ENCODE data around the gene CPEB4.

The CPEB4 gene

DNA sequence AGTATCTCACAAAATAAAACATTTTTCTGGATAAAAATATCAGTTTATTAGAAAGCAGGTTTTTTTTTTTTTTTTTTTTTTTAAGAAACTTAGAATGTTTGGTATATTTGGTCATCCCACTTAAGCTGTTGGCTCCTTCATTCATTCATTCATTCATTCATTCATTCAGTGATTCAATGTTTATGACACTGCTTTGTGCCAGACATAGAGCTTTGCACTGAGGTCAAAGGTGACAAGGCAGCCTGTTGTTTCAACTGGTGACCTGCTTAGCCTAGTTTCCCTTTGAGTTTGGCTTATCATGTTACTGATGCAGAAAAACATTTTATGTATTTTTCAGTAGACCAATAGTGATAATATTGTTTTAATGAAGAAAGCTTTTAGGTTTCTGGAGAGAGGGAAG, 23.5 kb downstream of the CPEB4 start:
- TF ChIP-seq, protein P1, sequence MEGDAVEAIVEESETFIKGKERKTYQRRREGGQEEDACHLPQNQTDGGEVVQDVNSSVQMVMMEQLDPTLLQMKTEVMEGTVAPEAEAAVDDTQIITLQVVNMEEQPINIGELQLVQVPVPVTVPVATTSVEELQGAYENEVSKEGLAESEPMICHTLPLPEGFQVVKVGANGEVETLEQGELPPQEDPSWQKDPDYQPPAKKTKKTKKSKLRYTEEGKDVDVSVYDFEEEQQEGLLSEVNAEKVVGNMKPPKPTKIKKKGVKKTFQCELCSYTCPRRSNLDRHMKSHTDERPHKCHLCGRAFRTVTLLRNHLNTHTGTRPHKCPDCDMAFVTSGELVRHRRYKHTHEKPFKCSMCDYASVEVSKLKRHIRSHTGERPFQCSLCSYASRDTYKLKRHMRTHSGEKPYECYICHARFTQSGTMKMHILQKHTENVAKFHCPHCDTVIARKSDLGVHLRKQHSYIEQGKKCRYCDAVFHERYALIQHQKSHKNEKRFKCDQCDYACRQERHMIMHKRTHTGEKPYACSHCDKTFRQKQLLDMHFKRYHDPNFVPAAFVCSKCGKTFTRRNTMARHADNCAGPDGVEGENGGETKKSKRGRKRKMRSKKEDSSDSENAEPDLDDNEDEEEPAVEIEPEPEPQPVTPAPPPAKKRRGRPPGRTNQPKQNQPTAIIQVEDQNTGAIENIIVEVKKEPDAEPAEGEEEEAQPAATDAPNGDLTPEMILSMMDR (IDR thresholded peaks at IDR 0.05; ENCODE audit: control insufficient read depth, insufficient read depth, low read depth, low read length, missing control alignments): no peak
- DNase-seq (ENCODE audit: low read depth): no peak
- H3K4me3 ChIP-seq (ENCODE audit: control insufficient read depth, low read depth, low read length): no peak overlapping the region

DNA sequence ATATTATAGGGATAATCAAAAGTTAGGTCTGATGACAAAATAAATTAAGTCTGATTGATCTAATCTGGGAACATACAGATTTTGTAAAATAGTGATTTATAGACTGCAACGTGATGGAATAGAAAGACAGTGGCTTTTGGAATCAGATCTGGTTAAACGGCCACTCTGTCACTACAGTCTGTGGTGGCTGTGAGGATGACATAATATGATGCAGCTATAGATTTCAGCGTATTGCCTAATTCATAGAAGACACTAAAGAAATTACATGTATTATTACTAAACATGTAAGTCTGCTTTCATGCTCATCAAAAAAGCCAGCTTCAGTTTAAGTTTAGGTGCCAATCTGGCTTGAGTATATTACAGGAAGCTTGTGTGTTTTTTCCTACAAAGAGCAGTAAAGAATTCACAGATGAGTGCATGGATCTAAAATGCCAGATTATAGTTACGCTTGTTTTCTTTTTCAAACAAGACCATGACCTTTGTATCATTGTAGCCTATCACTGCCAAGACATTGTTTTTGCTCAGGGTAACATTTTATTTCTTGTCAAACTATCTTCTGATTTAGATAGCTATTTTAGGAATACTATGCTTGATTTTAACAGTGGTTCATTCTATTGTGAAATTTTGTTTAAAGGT, 25.7 kb downstream of the CPEB4 start:
- no peak for DNase-seq (ENCODE audit: low read depth)

DNA sequence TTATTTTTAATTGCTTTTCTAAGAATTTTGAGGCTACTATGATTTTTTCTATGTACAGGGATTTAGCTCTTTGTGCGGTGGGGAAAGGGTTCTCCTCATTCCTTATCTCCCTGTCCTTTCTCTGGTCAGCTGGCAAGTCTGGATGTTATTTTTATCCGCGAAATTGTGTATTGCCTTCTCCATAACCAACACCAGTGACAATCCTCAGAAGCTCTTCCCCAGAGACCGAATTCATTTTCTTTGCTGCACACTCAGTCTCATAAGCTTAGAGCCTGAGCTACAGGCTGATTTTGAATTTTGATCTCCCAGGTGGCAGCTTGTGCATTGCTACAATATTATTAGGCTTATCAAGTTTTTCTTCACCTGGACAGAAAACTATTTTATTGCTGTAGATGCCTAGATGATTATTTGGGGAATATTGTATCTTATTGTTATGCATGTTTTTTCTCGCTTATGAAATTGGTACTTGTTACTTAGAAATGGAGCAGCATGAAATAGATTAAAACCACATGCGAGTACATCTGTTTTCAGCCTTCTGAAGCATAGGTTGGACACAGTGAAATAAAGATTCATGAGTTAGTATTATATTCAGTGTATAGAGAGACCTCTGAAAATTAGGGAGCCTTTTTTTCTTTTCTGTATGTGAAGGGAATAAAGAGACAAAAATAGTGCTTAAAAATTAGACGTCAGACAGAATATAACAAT, 27.3 kb downstream of the CPEB4 start:
- no peak overlapping the region for H3K4me3 ChIP-seq (ENCODE audit: control insufficient read depth, low read depth, low read length)
- no peak for DNase-seq (ENCODE audit: low read depth)
- TF ChIP-seq, protein P1 (IDR thresholded peaks at IDR 0.05; ENCODE audit: control insufficient read depth, insufficient read depth, low read depth, low read length, missing control alignments): no peak

More for the DNA sequence above, 25.7 kb downstream of the CPEB4 start:
- H3K4me3 ChIP-seq (ENCODE audit: control insufficient read depth, low read depth, low read length): no peak overlapping the region
- TF ChIP-seq, protein P1 (IDR thresholded peaks at IDR 0.05; ENCODE audit: control insufficient read depth, insufficient read depth, low read depth, low read length, missing control alignments): no peak

DNA sequence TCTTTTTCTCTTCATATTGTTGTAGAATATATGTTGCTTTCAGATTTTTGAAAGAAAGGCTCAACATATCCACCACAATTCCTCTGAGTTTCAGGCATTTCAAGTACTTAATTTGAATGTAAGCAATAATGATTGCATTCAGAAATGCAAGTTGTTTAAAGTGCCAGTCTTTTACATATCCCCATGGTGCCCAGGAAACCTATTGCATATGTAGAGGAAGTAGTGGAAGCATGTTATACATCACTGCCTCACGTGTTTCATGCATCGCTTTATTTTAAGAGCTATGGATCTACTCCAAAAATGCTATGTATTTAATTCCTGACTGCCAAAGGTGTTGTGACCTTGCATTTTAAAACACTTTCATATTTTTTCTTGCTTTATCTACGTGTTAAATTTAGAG, 28.1 kb downstream of the CPEB4 start:
- no peak overlapping the region for H3K4me3 ChIP-seq (ENCODE audit: control insufficient read depth, low read depth, low read length)
- TF ChIP-seq, protein P1 (IDR thresholded peaks at IDR 0.05; ENCODE audit: control insufficient read depth, insufficient read depth, low read depth, low read length, missing control alignments): no peak
- DNase-seq (ENCODE audit: low read depth): no peak

DNA sequence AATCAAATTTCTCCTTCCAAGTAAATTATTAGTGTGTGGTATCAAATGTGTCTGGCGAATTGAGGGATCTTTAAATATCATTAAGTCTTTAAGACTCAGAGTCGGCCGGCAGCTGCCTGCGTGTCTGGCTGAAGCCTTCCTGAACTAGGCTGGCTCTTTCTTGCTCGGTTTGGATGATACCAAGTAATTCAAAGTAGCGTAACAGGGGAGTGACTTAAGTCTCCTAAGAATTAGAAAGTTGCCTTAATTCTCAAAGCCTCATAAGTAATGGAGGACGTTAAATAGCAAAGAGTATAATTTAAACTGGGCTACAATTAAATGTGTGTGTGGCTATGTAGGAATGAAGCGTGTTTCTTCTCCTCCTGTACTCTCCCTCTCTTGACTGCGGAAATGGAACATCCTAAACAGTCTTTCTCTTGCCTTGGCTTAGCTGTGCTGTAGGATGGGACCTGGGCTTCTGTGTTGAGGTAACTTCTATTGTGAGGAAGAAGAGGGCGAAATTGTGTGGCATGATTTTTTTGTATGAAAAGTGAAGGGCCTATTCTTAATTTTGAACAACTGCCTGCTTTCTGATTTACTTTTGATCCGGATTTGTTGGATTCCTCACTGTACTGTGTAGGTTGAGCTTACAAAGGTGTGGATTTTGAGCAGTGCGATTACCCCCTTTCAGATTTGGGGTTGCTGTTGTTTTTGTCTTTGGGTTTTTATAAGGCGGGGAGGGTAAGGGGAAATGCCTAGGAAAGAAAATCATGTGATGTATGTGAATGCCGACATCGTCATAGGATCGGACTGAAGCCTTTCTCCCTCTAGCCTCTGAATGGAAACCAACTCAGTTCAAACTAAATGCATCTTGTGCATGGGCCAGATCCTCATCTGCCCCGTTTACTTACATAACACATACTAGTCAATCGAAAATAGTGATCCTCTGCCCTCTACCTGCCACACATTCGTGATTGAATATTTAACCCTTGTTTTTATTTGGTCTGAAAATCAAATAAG, 29.9 kb downstream of the CPEB4 start:
- peak; percentile 68 for DNase-seq (ENCODE audit: low read depth)
- H3K4me3 ChIP-seq (ENCODE audit: control insufficient read depth, low read depth, low read length): peak overlapping the region; percentile 39
- TF ChIP-seq, protein P1 (IDR thresholded peaks at IDR 0.05; ENCODE audit: control insufficient read depth, insufficient read depth, low read depth, low read length, missing control alignments): no peak

DNA sequence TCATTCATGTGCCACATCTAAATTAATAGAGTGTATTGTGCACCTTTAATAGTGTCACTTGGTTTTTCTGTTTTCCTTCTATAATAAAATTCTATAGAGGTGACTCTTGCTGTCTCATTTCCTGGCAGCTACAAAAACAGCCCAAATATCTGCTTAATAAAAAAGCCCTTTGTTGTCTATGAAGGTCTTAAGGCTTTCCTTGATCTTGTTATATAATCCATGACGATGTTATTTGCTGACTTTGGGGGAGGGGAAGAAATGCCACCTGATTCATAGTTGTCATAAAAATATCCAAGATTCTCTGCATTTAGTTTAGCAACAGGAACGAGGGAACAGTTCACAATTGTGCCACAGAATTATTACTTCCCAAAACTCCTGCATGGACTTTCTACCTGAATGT, 31.3 kb downstream of the CPEB4 start:
- TF ChIP-seq, protein P1 (IDR thresholded peaks at IDR 0.05; ENCODE audit: control insufficient read depth, insufficient read depth, low read depth, low read length, missing control alignments): no peak
- no peak for DNase-seq (ENCODE audit: low read depth)
- H3K4me3 ChIP-seq (ENCODE audit: control insufficient read depth, low read depth, low read length): no peak overlapping the region

Measured in AG09309 (cell line).